ENCODE data around the gene OSGEPL1. TPM values are rescaled to one million over a fixed set of nuclear protein-coding genes. Genes with fewer than 3 reads are reported as not detected.
"Not testable (repeated sequence)": the region's sequence is repeated elsewhere in the genome, so short reads cannot be mapped to it uniquely, and the experiment has no call there.

OSGEPL1 gene
- total RNA-seq, 3 donors from 2014 or later (not counting 1 experiment from before 2014, with no cell fraction given): 5.6 to 10.2 (median 8.5) TPM

DNA sequence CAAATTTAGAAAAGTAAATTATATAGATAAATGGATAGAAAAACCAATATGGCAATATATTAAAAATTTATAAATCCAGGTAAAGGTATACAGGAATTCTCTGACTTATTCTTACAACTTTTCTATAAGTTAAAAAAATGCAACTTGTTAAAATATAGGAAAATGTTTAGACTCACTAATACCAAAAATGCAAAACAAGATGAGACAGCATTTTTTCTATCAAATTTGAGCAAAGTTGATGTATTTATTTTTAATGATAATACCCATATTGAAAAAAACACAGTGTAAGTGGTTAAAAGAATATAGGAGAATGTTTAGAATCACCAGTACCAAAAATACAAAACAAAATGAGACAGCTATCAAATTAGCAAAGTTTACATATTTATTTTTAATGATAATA is 35.7 kb downstream of the OSGEPL1 start:
- no peak for DNase-seq
- Histone ChIP-seq H3K4me1 (ENCODE audit: control insufficient read depth, insufficient read depth, low read length) (no peaks in the 10 kb centered on the region), H3K27me3 (ENCODE audit: control insufficient read depth, insufficient read depth, low read length) (no peaks in the 10 kb centered on the region), H3K36me3 (ENCODE audit: control insufficient read depth, insufficient read depth, low read length) (no peaks in the 10 kb centered on the region), H3K27ac (ENCODE audit: low read length) (no peak overlapping the region), H3K4me3 (ENCODE audit: low read length) (no peak overlapping the region), H3K9me3 (ENCODE audit: control insufficient read depth, insufficient read depth, low read length) (no peaks in the 10 kb centered on the region)
- H3K27ac Mint-ChIP-seq: no peak overlapping the region
- intact Hi-C loops (cut with micrococcal nuclease): no loop called here
- H3K27me3 Mint-ChIP-seq (ENCODE audit: low read depth in 2 of 2): no peaks in the 10 kb centered on the region
- no peaks in the 10 kb centered on the region for H3K9me3 Mint-ChIP-seq
- no peak overlapping the region for H3K4me3 Mint-ChIP-seq
- no peak for ATAC-seq
- H3K36me3 Mint-ChIP-seq: no peaks in the 10 kb centered on the region
- H3K4me1 Mint-ChIP-seq: no peaks in the 10 kb centered on the region
- TF ChIP-seq, protein P1, sequence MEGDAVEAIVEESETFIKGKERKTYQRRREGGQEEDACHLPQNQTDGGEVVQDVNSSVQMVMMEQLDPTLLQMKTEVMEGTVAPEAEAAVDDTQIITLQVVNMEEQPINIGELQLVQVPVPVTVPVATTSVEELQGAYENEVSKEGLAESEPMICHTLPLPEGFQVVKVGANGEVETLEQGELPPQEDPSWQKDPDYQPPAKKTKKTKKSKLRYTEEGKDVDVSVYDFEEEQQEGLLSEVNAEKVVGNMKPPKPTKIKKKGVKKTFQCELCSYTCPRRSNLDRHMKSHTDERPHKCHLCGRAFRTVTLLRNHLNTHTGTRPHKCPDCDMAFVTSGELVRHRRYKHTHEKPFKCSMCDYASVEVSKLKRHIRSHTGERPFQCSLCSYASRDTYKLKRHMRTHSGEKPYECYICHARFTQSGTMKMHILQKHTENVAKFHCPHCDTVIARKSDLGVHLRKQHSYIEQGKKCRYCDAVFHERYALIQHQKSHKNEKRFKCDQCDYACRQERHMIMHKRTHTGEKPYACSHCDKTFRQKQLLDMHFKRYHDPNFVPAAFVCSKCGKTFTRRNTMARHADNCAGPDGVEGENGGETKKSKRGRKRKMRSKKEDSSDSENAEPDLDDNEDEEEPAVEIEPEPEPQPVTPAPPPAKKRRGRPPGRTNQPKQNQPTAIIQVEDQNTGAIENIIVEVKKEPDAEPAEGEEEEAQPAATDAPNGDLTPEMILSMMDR (IDR thresholded peaks at IDR 0.05): no peak

DNA sequence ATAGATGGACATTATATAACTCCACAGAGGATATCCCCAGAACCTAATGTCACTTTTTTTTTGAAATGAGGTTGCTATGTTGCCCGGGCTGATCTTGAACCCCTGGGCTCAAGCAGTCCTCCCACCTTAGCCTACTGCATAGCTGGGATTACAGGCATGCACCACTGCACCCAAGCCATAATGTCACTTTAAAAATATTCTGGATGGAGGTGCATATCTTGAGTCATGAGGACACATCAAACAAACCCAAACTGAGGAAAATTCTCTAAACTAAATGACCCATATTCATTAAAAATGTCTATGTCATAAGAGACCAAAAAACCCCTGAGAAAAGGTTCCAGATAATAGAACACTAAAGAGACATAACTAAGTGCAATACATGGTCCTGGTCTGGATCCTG is 36.3 kb downstream of the OSGEPL1 start:
- ATAC-seq (no peak), DNase-seq (no peak)
- no peaks in the 10 kb centered on the region for H3K36me3 ChIP-seq (ENCODE audit: control insufficient read depth, insufficient read depth, low read length)
- H3K27me3 Mint-ChIP-seq (ENCODE audit: low read depth in 2 of 2): no peaks in the 10 kb centered on the region
- H3K9me3 ChIP-seq (ENCODE audit: control insufficient read depth, insufficient read depth, low read length): no peaks in the 10 kb centered on the region
- no peak overlapping the region for H3K27ac Mint-ChIP-seq
- H3K4me3 ChIP-seq (ENCODE audit: low read length): no peak overlapping the region
- no peaks in the 10 kb centered on the region for H3K4me1 Mint-ChIP-seq
- intact Hi-C loops (cut with micrococcal nuclease): no loop called here
- no peaks in the 10 kb centered on the region for H3K4me1 ChIP-seq (ENCODE audit: control insufficient read depth, insufficient read depth, low read length)
- H3K27ac ChIP-seq (ENCODE audit: low read length): no peak overlapping the region
- 100% methylated on average over 1 of the region's 1 CpG for WGBS (ENCODE audit: insufficient coverage)
- H3K27me3 ChIP-seq (ENCODE audit: control insufficient read depth, insufficient read depth, low read length): no peaks in the 10 kb centered on the region
- H3K4me3 Mint-ChIP-seq: no peak overlapping the region
- H3K9me3 Mint-ChIP-seq: no peaks in the 10 kb centered on the region
- H3K36me3 Mint-ChIP-seq: no peaks in the 10 kb centered on the region
- TF ChIP-seq, protein P1 (IDR thresholded peaks at IDR 0.05): no peak

DNA sequence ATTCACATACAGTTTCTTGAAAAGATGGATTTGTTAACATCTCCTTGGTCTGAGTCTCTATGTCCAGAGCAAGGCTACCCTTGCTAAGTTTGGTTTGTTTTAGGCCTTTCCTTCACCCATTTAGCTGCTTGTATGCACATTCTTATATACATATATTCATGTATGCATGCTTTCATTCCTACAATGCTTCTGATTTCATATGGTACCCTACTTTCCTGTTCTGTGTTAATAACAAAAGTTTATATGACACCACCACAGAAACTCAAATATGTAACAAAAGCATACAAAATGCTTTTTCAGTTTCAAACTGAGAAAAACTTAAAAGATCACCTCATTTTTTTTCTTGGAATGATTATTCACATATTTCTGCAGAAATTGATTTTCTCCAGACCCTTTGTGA is 39.4 kb downstream of the OSGEPL1 start:
- intact Hi-C loops (cut with micrococcal nuclease): no loop called here
- no peaks in the 10 kb centered on the region for H3K27me3 Mint-ChIP-seq (ENCODE audit: low read depth in 2 of 2)
- Histone ChIP-seq H3K4me3 (ENCODE audit: low read length) (no peak overlapping the region), H3K9me3 (ENCODE audit: control insufficient read depth, insufficient read depth, low read length) (no peaks in the 10 kb centered on the region), H3K36me3 (ENCODE audit: control insufficient read depth, insufficient read depth, low read length) (no peaks in the 10 kb centered on the region), H3K4me1 (ENCODE audit: control insufficient read depth, insufficient read depth, low read length) (no peaks in the 10 kb centered on the region), H3K27ac (ENCODE audit: low read length) (no peak overlapping the region), H3K27me3 (ENCODE audit: control insufficient read depth, insufficient read depth, low read length) (no peaks in the 10 kb centered on the region)
- H3K9me3 Mint-ChIP-seq: no peaks in the 10 kb centered on the region
- TF ChIP-seq, protein P1 (IDR thresholded peaks at IDR 0.05): no peak
- no peak overlapping the region for H3K4me3 Mint-ChIP-seq
- no peak for ATAC-seq
- H3K27ac Mint-ChIP-seq: no peak overlapping the region
- no peaks in the 10 kb centered on the region for H3K36me3 Mint-ChIP-seq
- H3K4me1 Mint-ChIP-seq: no peaks in the 10 kb centered on the region
- no peak for DNase-seq

DNA sequence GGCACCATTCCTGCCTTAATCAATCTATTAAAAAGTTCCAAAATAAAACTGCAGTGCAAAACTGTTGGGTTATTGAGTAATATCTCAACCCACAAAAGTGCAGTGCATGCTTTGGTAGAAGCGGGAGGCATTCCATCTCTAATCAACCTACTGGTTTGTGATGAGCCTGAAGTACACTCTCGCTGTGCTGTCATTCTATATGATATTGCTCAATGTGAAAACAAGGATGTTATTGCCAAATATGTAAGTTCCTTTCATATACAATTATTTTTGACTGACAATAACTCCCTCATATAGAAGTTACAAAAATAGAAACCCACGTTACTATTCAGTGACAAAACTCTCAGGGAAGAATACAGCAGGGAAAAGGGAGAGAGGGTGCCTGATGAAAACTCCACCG is 43.0 kb downstream of the OSGEPL1 start:
- no peaks in the 10 kb centered on the region for H3K4me1 Mint-ChIP-seq
- no peaks in the 10 kb centered on the region for H3K36me3 Mint-ChIP-seq
- intact Hi-C loops (cut with micrococcal nuclease): no loop called here
- TF ChIP-seq, protein P1 (IDR thresholded peaks at IDR 0.05): no peak
- H3K27me3 Mint-ChIP-seq (ENCODE audit: low read depth in 2 of 2): no peaks in the 10 kb centered on the region
- Histone ChIP-seq H3K4me1 (ENCODE audit: control insufficient read depth, insufficient read depth, low read length) (no peaks in the 10 kb centered on the region), H3K36me3 (ENCODE audit: control insufficient read depth, insufficient read depth, low read length) (no peaks in the 10 kb centered on the region), H3K27ac (ENCODE audit: low read length) (no peak overlapping the region), H3K9me3 (ENCODE audit: control insufficient read depth, insufficient read depth, low read length) (no peaks in the 10 kb centered on the region), H3K4me3 (ENCODE audit: low read length) (no peak overlapping the region), H3K27me3 (ENCODE audit: control insufficient read depth, insufficient read depth, low read length) (no peaks in the 10 kb centered on the region)
- WGBS (ENCODE audit: insufficient coverage): 98% methylated on average over 2 of the region's 4 CpGs
- H3K27ac Mint-ChIP-seq: no peak overlapping the region
- DNase-seq (no peak), ATAC-seq (no peak)
- H3K4me3 Mint-ChIP-seq: no peak overlapping the region
- peaks cover 3 to 8% of the 10 kb centered on the region in 2 donors for H3K9me3 Mint-ChIP-seq

DNA sequence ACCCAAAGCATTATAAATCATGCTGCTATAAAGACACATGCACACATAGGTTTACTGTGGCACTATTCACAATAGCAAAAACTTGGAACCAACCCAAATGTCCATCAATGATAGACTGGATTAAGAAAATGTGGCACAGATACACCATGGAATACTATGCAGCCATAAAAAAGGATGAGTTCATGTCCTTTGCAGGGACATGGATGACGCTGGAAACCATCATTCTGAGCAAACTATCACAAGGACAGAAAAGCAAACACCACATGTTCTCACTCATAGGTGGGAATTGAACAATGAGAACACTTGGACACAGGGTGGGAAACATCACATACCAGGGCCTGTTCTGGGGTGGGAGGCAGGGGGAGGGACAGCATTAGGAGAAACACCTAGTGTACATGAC is 45.0 kb downstream of the OSGEPL1 start:
- ATAC-seq: not testable (repeated sequence)

More for the DNA sequence above, 45.0 kb downstream of the OSGEPL1 start:
- H3K36me3 Mint-ChIP-seq; H3K27me3 Mint-ChIP-seq (ENCODE audit: low read depth in 2 of 2); intact Hi-C loops (cut with micrococcal nuclease); H3K4me1 ChIP-seq (ENCODE audit: control insufficient read depth, insufficient read depth, low read length); H3K9me3 ChIP-seq (ENCODE audit: control insufficient read depth, insufficient read depth, low read length); H3K36me3 ChIP-seq (ENCODE audit: control insufficient read depth, insufficient read depth, low read length); H3K27ac Mint-ChIP-seq; DNase-seq; H3K27me3 ChIP-seq (ENCODE audit: control insufficient read depth, insufficient read depth, low read length); H3K27ac ChIP-seq (ENCODE audit: low read length); H3K4me1 Mint-ChIP-seq; H3K4me3 ChIP-seq (ENCODE audit: low read length); H3K4me3 Mint-ChIP-seq: not testable (repeated sequence)
- 100% methylated on average over 1 of the region's 1 CpG for WGBS (ENCODE audit: insufficient coverage)
- H3K9me3 Mint-ChIP-seq: peaks cover 3 to 13% of the 10 kb centered on the region in 2 donors

All from natural killer cell (primary cell).